Measurements from ENCODE around the gene NDUFA7.
A peak's percentile ranks its signal among the peaks of the same experiment; 100 is the strongest.
"Not testable (repeated sequence)": the region's sequence is repeated elsewhere in the genome, so short reads cannot be mapped to it uniquely, and the experiment has no call there.

The NDUFA7 gene

GRCh38 chr19:8352134-8352827 is 31.1 kb upstream of the NDUFA7 start:
- DNase-seq (ENCODE audit: low read depth), result peak; percentile 71
- TF ChIP-seq, protein P1, sequence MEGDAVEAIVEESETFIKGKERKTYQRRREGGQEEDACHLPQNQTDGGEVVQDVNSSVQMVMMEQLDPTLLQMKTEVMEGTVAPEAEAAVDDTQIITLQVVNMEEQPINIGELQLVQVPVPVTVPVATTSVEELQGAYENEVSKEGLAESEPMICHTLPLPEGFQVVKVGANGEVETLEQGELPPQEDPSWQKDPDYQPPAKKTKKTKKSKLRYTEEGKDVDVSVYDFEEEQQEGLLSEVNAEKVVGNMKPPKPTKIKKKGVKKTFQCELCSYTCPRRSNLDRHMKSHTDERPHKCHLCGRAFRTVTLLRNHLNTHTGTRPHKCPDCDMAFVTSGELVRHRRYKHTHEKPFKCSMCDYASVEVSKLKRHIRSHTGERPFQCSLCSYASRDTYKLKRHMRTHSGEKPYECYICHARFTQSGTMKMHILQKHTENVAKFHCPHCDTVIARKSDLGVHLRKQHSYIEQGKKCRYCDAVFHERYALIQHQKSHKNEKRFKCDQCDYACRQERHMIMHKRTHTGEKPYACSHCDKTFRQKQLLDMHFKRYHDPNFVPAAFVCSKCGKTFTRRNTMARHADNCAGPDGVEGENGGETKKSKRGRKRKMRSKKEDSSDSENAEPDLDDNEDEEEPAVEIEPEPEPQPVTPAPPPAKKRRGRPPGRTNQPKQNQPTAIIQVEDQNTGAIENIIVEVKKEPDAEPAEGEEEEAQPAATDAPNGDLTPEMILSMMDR (IDR thresholded peaks at IDR 0.05; ENCODE audit: low read length, missing control alignments), result no peak
- H3K4me3 ChIP-seq (replicated peaks; ENCODE audit: low read depth, low read length), result peak overlapping the region; percentile 13

GRCh38 chr19:8349629-8350372 is 28.6 kb upstream of the NDUFA7 start:
- H3K4me3 ChIP-seq (replicated peaks; ENCODE audit: low read depth, low read length); DNase-seq (ENCODE audit: low read depth): not testable (repeated sequence)

DNA sequence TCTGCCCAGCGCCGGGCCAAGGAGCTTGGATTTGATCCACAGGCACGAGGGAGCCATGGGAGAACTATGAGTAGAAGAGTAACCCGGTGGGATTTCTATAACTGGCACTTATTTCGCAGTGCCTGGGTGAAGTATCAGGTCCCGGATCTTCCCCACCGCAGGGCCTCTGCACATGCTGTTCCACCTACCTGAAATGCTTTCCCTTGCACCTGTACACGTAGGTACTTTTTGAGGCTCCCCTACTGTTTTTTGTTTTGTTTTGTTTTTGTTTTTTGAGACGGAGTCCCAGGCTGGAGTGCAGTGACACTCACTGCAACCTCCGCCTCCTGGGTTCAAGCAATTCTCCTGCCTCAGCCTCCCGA is 22.3 kb upstream of the NDUFA7 start:
- DNase-seq (ENCODE audit: low read depth), result no peak
- TF ChIP-seq, protein P1 (IDR thresholded peaks at IDR 0.05; ENCODE audit: low read length, missing control alignments), result no peak
- H3K4me3 ChIP-seq (replicated peaks; ENCODE audit: low read depth, low read length), result peak overlapping the region; percentile 61

DNA sequence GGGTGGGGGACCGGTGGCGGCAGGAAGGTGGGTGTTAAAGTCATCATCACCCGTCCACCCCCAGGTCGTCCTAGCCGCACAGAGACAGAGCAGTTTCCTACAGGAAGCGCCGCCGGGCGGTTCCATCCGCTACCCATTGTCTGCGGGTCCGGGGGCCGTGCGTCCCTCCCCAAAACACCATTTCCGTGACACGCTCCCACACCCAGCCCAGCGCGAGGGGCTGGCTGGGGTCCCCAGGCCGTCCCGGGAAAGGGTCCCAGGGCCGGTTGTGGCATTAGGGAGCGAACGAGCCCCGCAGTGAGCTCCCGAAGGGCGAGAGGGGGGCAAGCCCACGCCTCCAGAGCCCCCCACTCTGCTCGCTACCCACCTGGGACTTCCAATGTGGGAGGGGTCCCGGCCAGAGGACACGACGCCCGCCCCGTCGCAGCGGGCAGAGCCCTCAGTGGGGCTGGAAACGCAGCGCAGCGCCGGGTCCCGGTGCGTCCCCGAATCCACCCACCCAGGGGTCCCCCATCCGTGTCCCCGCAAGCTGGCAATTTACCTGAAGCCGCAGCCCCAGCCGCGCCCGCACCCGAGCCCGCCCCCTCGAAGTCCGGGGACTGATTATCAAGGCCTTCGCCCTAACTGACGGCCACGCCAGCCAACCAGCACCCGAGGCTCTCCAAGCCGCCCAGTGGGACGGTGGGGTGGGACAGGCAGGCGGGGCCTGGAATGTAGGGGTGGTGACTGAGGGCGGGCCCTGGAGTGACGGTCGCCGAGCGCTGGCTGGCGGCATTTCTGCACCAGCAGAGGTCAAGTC is 21.7 kb upstream of the NDUFA7 start, which contains the start of gene KANK3:
KANK3 (minus strand) TSS at position 579 of the 799 bp plus-strand sequence. CDS start 5,434 bp downstream, outside the sequence.
- peak; percentile 97 for DNase-seq (ENCODE audit: low read depth)
- TF ChIP-seq, protein P1 (IDR thresholded peaks at IDR 0.05; ENCODE audit: low read length, missing control alignments), result no peak
- peak within 1 kb of the TSS; percentile 61 for H3K4me3 ChIP-seq (replicated peaks; ENCODE audit: low read depth, low read length)

- H3K4me3 ChIP-seq (replicated peaks; ENCODE audit: low read depth, low read length), result peak overlapping the region; percentile 61
- TF ChIP-seq, protein P1 (IDR thresholded peaks at IDR 0.05; ENCODE audit: low read length, missing control alignments), result no peak
- DNase-seq (ENCODE audit: low read depth), result no peak
Measured at GRCh38 chr19:8342316-8342683, 21.1 kb upstream of the NDUFA7 start.

DNA sequence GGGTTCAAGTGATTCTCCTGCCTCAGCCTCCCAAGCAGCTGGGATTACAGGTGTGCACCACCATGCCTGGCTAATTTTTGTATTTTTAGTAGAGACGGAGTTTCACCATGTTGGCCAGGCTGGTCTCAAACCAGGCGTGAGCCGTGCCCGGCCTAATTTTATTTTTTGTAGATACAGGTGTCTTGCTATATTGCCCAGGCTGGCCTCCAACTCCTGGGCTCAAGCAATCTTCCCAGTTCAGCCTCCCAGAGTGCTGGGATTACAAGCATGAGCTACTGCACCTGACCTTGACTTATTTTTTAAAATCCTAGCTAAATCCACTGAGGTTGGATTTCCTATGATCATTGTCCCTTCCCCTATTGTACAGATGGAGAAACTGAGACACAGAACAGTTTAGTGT is 20.3 kb upstream of the NDUFA7 start:
- H3K4me3 ChIP-seq (replicated peaks; ENCODE audit: low read depth, low read length); DNase-seq (ENCODE audit: low read depth): not testable (repeated sequence)

DNA sequence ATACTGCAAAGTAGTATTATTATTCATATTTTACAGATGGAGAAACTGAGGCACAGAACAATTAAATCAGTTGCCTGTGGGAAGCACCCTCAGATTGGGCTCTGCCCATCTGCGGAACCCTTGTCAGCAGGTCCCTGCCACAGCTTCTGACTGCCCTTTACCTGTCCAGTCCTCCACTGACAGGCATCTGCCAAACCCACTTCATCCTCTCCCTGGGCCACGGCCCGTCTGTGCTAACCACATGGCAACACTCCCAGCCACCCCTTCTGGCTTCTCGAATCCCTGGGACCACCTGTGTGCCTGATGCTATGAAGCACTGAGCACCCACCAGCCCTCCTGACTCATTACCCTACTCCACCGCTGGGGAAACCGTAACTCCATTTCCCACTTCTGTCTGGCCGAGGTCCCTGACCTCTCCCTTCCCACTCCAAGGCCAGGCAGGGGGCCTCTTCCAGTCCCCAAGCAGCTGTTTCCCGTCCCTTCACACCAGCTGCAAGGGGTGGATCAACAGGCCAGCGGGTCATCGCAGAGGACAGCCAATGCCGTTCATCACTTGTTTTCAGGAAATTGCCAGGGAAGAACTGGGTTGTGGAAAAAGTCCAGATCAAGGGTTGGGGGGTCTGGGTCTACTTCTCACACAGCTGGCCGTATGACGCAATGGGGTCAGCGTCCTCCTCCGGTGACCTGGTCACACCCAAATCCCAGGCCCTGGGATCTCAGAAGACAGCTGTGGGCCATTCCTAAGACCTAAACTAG is 19.3 kb upstream of the NDUFA7 start:
- no peak overlapping the region for H3K4me3 ChIP-seq (replicated peaks; ENCODE audit: low read depth, low read length)
- DNase-seq (ENCODE audit: low read depth), result peak; percentile 55
- TF ChIP-seq, protein P1 (IDR thresholded peaks at IDR 0.05; ENCODE audit: low read length, missing control alignments), result peak; percentile 26
